Peyer's patch (tissue), 4 donors: Measurements from ENCODE around the gene DMP1. TPM values are rescaled to one million over a fixed set of nuclear protein-coding genes. Genes with fewer than 3 reads are reported as not detected.

Experiments
- DNase-seq, 3 donors: peaks; one replicate each; pipeline ENCODE4 v3.0.0-alpha.2; 2017 to 2019
- H3K27ac ChIP-seq, 4 donors: fragments of 200-600 bp; sonication (generic); one replicate each; pipeline ENCODE4 v1.5.1; 2016 to 2019
- H3K27me3 ChIP-seq, 2 donors: fragments of 200-600 bp; sonication (generic); one replicate each; pipeline ENCODE4 v1.5.1; 2019
- H3K36me3 ChIP-seq, 3 donors: fragments of 200-600 bp; sonication (generic); one replicate each; pipeline ENCODE4 v1.5.1; 2016 to 2019
- H3K4me1 ChIP-seq, 4 donors: fragments of 200-600 bp; sonication (generic); one replicate each; pipeline ENCODE4 v1.5.1; 2016 to 2019
- H3K4me3 ChIP-seq, 4 donors: fragments of 200-600 bp; sonication (generic); 1 replicate in 3 of 4; 2 replicates in 1 of 4; pipeline ENCODE4 v1.5.1; 2016 to 2019; ENCODE audit warnings: mild to moderate bottlenecking in 1 of 4
- H3K9me3 ChIP-seq, 4 donors: fragments of 200-600 bp; sonication (generic); one replicate each; pipeline ENCODE4 v1.5.1; 2016 to 2019; ENCODE audit warnings: mild to moderate bottlenecking in 1 of 4
- POLR2A ChIP-seq, 2 donors: fragments of 450-650 bp; IDR thresholded peaks; one replicate each; pipeline ENCODE4 v1.5.1; 2017; ENCODE audit warnings: antibody characterized with exemption in 2 of 2, mild to moderate bottlenecking in 2 of 2, moderate library complexity in 2 of 2
- total RNA-seq, 4 donors: library from RNA; depleted of rRNA; stranded (reverse); fragments of >200 nt; gene quantifications; one replicate each; pipeline ENCODE4 v1.1.0, GENCODE V29; 2016
- TF ChIP-seq, protein P1 (sequence below), 6 experiments: fragments of 450-650 bp in 4 of 6; fragments of 200-600 bp in 2 of 6; sonication (generic) in 1 of 6; IDR thresholded peaks; one replicate each; pipeline ENCODE4 v1.5.1; 2017 to 2019; ENCODE audit warnings: antibody characterized with exemption in 6 of 6, mild to moderate bottlenecking in 3 of 6, moderate library complexity in 1 of 6

The DMP1 gene
- total RNA-seq, 4 donors from 2014 or later: not detected

GRCh38 chr4:87620086-87620485 is 30.0 kb upstream of the DMP1 start:
- no peak overlapping the region for H3K4me3 ChIP-seq
- no peaks in the 10 kb centered on the region for H3K36me3 ChIP-seq
- no peaks in the 10 kb centered on the region for H3K9me3 ChIP-seq
- TF ChIP-seq, protein P1, sequence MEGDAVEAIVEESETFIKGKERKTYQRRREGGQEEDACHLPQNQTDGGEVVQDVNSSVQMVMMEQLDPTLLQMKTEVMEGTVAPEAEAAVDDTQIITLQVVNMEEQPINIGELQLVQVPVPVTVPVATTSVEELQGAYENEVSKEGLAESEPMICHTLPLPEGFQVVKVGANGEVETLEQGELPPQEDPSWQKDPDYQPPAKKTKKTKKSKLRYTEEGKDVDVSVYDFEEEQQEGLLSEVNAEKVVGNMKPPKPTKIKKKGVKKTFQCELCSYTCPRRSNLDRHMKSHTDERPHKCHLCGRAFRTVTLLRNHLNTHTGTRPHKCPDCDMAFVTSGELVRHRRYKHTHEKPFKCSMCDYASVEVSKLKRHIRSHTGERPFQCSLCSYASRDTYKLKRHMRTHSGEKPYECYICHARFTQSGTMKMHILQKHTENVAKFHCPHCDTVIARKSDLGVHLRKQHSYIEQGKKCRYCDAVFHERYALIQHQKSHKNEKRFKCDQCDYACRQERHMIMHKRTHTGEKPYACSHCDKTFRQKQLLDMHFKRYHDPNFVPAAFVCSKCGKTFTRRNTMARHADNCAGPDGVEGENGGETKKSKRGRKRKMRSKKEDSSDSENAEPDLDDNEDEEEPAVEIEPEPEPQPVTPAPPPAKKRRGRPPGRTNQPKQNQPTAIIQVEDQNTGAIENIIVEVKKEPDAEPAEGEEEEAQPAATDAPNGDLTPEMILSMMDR (IDR thresholded peaks at IDR 0.05): no peak
- TF ChIP-seq POLR2A (IDR thresholded peaks at IDR 0.05): no peak
- DNase-seq: no peak
- H3K27me3 ChIP-seq: no peaks in the 10 kb centered on the region
- no peaks in the 10 kb centered on the region for H3K4me1 ChIP-seq
- H3K27ac ChIP-seq: peak overlapping the region in 1 of 4 donors; percentile 34

- Histone ChIP-seq H3K4me1 (no peaks in the 10 kb centered on the region), H3K27ac (peak overlapping the region in 1 of 4 donors; percentile 56), H3K27me3 (no peaks in the 10 kb centered on the region), H3K36me3 (no peaks in the 10 kb centered on the region), H3K4me3 (no peak overlapping the region), H3K9me3 (no peaks in the 10 kb centered on the region)
- no peak for DNase-seq
- no peak for TF ChIP-seq POLR2A (IDR thresholded peaks at IDR 0.05)
- TF ChIP-seq, protein P1 (IDR thresholded peaks at IDR 0.05): no peak
Observed at GRCh38 chr4:87620491-87620890, 29.6 kb upstream of the DMP1 start.

DNA sequence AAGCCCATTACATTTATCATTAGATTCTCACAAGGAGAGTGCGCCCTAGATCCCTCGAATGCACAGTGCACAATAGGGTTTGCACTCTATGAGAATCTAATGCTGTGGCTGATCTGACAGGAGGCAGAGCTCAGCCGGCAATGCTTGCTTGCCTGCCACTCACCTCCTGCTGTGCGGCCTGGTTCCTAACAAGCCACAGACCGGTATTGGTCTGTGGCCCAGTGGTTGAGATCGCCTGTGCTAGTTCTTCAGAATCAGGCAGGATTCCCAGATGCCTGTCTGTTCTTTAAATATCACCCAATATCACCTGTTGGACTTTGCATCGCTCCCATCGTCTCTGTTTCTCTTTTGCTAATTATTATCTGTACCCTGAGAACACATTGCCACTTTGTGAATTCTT is 27.8 kb upstream of the DMP1 start:
- H3K27ac ChIP-seq: no peak overlapping the region
- no peak for DNase-seq
- no peaks in the 10 kb centered on the region for H3K36me3 ChIP-seq
- H3K27me3 ChIP-seq: no peaks in the 10 kb centered on the region
- H3K9me3 ChIP-seq: no peaks in the 10 kb centered on the region
- H3K4me3 ChIP-seq: no peak overlapping the region
- no peaks in the 10 kb centered on the region for H3K4me1 ChIP-seq
- TF ChIP-seq, protein P1 (IDR thresholded peaks at IDR 0.05): no peak
- no peak for TF ChIP-seq POLR2A (IDR thresholded peaks at IDR 0.05)

DNA sequence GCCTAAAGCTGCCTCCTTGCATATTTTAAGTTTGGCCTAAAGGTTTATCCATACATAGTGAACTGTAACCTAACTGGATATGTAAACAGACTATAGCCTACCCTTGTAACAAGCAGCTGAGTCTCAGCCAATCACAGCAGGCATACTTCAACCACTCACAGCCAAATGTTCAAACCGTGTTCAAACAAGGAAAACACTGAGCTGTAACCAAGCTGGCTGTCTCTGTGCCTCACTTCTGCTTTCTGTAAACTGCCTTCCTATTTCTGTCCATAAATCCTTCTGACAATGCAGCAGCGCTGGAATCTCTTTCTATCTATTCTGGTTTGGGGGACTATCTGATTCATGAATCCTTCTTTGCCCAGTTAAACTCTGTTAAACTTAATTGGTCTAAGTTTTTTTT is 25.4 kb upstream of the DMP1 start:
- H3K27me3 ChIP-seq: no peaks in the 10 kb centered on the region
- H3K36me3 ChIP-seq: no peaks in the 10 kb centered on the region
- no peaks in the 10 kb centered on the region for H3K9me3 ChIP-seq
- H3K4me3 ChIP-seq: no peak overlapping the region
- H3K27ac ChIP-seq: no peak overlapping the region
- H3K4me1 ChIP-seq: no peaks in the 10 kb centered on the region
- no peak for TF ChIP-seq POLR2A (IDR thresholded peaks at IDR 0.05)
- TF ChIP-seq, protein P1 (IDR thresholded peaks at IDR 0.05): no peak
- DNase-seq: no peak

DNA sequence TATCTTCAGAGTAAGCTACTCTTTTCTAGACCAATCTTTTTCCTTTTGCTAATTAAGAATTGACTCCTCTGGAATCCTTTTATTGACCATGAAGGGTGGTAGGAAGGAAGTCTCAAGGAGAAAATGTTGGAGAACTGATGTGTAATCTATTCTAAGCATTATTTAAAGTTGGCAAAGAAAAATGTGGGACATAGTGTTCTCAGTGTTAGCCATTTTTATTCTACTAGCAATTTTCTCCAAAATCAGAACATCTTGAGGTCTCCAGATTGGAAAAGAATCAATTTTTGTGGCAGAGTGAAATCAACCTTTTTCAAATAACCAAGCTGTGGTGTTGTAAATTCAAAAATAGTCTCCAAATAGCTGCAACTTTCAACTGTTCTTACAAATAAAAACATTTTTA is 18.4 kb upstream of the DMP1 start:
- TF ChIP-seq, protein P1 (IDR thresholded peaks at IDR 0.05): no peak
- no peak for TF ChIP-seq POLR2A (IDR thresholded peaks at IDR 0.05)

DNA sequence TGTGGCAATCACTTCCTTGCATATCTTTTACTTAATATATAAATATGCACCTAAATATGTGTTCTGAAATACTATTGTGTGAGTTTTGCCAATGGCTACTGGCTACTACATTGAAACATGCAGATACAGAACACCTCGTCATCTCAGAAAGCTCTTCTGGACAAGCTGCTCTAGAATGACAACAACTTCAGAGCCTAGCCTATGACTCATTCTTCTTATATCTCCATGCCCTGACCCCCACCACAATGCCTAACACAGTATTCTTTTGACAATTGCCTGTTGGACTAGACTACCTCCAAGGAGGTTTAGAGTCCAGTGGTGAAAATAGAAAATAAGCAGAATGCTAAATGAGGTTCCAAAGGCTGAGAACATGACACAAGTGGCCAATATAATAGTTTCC is 17.6 kb upstream of the DMP1 start:
- Histone ChIP-seq H3K4me3 (no peak overlapping the region), H3K27ac (no peak overlapping the region), H3K9me3 (no peaks in the 10 kb centered on the region), H3K4me1 (no peaks in the 10 kb centered on the region), H3K36me3 (no peaks in the 10 kb centered on the region), H3K27me3 (no peaks in the 10 kb centered on the region)
- DNase-seq: no peak
- TF ChIP-seq, protein P1 (IDR thresholded peaks at IDR 0.05): no peak
- no peak for TF ChIP-seq POLR2A (IDR thresholded peaks at IDR 0.05)

More for the DNA sequence above, 18.4 kb upstream of the DMP1 start:
- H3K4me3 ChIP-seq: no peak overlapping the region
- DNase-seq: no peak
- H3K27ac ChIP-seq: no peak overlapping the region
- no peaks in the 10 kb centered on the region for H3K36me3 ChIP-seq
- H3K9me3 ChIP-seq: no peaks in the 10 kb centered on the region
- H3K27me3 ChIP-seq: no peaks in the 10 kb centered on the region
- H3K4me1 ChIP-seq: no peaks in the 10 kb centered on the region
